Vagina (tissue), 2 donors: ENCODE data around the gene PAPLN. TPM values are rescaled to one million over a fixed set of nuclear protein-coding genes. Genes with fewer than 3 reads are reported as not detected.

Source experiments
- DNase-seq, 2 donors: peaks; one replicate each; pipeline ENCODE4 v3.0.0-alpha.2; 2017; ENCODE audit errors: extremely low spot score in 2 of 2
- H3K27ac ChIP-seq: fragments of 200-600 bp; sonication (generic); one replicate; pipeline ENCODE4 v1.5.1; 2019
- H3K27me3 ChIP-seq: fragments of 200-600 bp; sonication (generic); one replicate; pipeline ENCODE4 v1.5.1; 2019
- H3K36me3 ChIP-seq, 2 donors: fragments of 200-600 bp; sonication (generic); one replicate each; pipeline ENCODE4 v1.5.1; 2017 to 2019
- H3K4me1 ChIP-seq: fragments of 200-600 bp; sonication (generic); one replicate; pipeline ENCODE4 v1.5.1; 2019
- H3K4me3 ChIP-seq, 2 donors: fragments of 200-600 bp; sonication (generic); 1 replicate in 1 of 2; 2 replicates in 1 of 2; pipeline ENCODE4 v1.5.1; 2016 to 2019
- H3K9me3 ChIP-seq: fragments of 200-600 bp; sonication (generic); one replicate; pipeline ENCODE4 v1.5.1; 2019
- POLR2A ChIP-seq, 2 donors: fragments of 450-650 bp; IDR thresholded peaks; one replicate each; pipeline ENCODE4 v1.6.1; 2017; ENCODE audit warnings: antibody characterized with exemption in 2 of 2, mild to moderate bottlenecking in 2 of 2, moderate library complexity in 2 of 2
- POLR2AphosphoS5 ChIP-seq, 2 donors: sonication (generic); formaldehyde crosslinking; IDR thresholded peaks; one replicate each; pipeline ENCODE4 v1.9.0; 2017; ENCODE audit warnings: antibody characterized with exemption in 2 of 2, mild to moderate bottlenecking in 2 of 2, low read depth in 1 of 2; ENCODE audit not compliant: insufficient read depth in 1 of 2
- intact Hi-C: fragments of 100-400 bp; cut with DNase I; formaldehyde crosslinking; loops from one replicate; pipeline ENCODE4 v1.15.1; 2023
- small RNA-seq: library from RNA; depleted of rRNA; stranded (forward); fragments of <200 nt; gene quantifications from one replicate; pipeline ENCODE3, GENCODE V24; 2016
- total RNA-seq: library from RNA; depleted of rRNA; stranded (reverse); fragments of >200 nt; gene quantifications from one replicate; pipeline ENCODE4 v1.2.3, GENCODE V29; 2016
- TF ChIP-seq, protein P1 (sequence below), 3 experiments: fragments of 450-650 bp in 2 of 3; fragments of 200-600 bp in 1 of 3; sonication (generic) in 1 of 3; IDR thresholded peaks; one replicate each; pipeline ENCODE4 v1.5.1; 2017 to 2019; ENCODE audit warnings: antibody characterized with exemption in 3 of 3, mild to moderate bottlenecking in 2 of 3, moderate library complexity in 2 of 3

The PAPLN gene
- total RNA-seq, 1 donor from 2014 or later: 16.2 TPM

DNA sequence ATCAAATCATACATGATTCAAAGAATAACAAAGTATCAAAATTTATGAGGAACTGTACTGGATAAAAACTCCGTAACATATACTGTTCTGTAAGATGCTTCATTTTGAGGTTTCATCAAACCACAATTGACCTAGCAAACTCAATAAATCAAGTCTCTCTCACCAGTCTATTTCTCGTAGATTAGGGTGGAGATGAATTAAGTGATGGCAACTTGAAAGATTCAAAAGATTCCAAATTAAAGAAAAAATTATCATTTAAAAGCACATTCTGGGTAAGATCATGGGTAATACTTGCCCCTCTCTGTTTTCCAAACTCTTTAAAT is 74.4 kb downstream of the PAPLN start:
- Histone ChIP-seq H3K9me3 (no peaks in the 10 kb centered on the region), H3K27me3 (no peaks in the 10 kb centered on the region), H3K27ac (no peak overlapping the region), H3K4me3 (no peak overlapping the region), H3K4me1 (no peaks in the 10 kb centered on the region), H3K36me3 (no peaks in the 10 kb centered on the region)
- TF ChIP-seq POLR2AphosphoS5 (IDR thresholded peaks at IDR 0.05; ENCODE audit: insufficient read depth in 1 of 2, low read depth in 1 of 2) (no peak), POLR2A (IDR thresholded peaks at IDR 0.05) (no peak)
- TF ChIP-seq, protein P1, sequence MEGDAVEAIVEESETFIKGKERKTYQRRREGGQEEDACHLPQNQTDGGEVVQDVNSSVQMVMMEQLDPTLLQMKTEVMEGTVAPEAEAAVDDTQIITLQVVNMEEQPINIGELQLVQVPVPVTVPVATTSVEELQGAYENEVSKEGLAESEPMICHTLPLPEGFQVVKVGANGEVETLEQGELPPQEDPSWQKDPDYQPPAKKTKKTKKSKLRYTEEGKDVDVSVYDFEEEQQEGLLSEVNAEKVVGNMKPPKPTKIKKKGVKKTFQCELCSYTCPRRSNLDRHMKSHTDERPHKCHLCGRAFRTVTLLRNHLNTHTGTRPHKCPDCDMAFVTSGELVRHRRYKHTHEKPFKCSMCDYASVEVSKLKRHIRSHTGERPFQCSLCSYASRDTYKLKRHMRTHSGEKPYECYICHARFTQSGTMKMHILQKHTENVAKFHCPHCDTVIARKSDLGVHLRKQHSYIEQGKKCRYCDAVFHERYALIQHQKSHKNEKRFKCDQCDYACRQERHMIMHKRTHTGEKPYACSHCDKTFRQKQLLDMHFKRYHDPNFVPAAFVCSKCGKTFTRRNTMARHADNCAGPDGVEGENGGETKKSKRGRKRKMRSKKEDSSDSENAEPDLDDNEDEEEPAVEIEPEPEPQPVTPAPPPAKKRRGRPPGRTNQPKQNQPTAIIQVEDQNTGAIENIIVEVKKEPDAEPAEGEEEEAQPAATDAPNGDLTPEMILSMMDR (IDR thresholded peaks at IDR 0.05): no peak
- no peak for DNase-seq
- intact Hi-C loops: no loop called here

GRCh38 chr14:73312687-73313086 is 75.4 kb downstream of the PAPLN start:
- no peak overlapping the region for H3K4me3 ChIP-seq
- H3K27ac ChIP-seq: no peak overlapping the region
- intact Hi-C loops: no loop called here
- no peaks in the 10 kb centered on the region for H3K4me1 ChIP-seq
- TF ChIP-seq, protein P1 (IDR thresholded peaks at IDR 0.05): no peak
- no peak for TF ChIP-seq POLR2A (IDR thresholded peaks at IDR 0.05)
- TF ChIP-seq POLR2AphosphoS5 (IDR thresholded peaks at IDR 0.05; ENCODE audit: insufficient read depth in 1 of 2, low read depth in 1 of 2): no peak
- no peaks in the 10 kb centered on the region for H3K9me3 ChIP-seq
- DNase-seq: no peak
- H3K36me3 ChIP-seq: no peaks in the 10 kb centered on the region
- H3K27me3 ChIP-seq: no peaks in the 10 kb centered on the region

- Histone ChIP-seq H3K4me1 (no peaks in the 10 kb centered on the region), H3K27me3 (no peaks in the 10 kb centered on the region), H3K36me3 (no peaks in the 10 kb centered on the region), H3K4me3 (no peak overlapping the region), H3K27ac (no peak overlapping the region), H3K9me3 (no peaks in the 10 kb centered on the region)
- no peak for DNase-seq
- intact Hi-C loops: no loop called here
- TF ChIP-seq, protein P1 (IDR thresholded peaks at IDR 0.05): no peak
- TF ChIP-seq POLR2AphosphoS5 (IDR thresholded peaks at IDR 0.05; ENCODE audit: insufficient read depth in 1 of 2, low read depth in 1 of 2) (no peak), POLR2A (IDR thresholded peaks at IDR 0.05) (no peak)
Observed at GRCh38 chr14:73313151-73313550, 75.8 kb downstream of the PAPLN start.

DNA sequence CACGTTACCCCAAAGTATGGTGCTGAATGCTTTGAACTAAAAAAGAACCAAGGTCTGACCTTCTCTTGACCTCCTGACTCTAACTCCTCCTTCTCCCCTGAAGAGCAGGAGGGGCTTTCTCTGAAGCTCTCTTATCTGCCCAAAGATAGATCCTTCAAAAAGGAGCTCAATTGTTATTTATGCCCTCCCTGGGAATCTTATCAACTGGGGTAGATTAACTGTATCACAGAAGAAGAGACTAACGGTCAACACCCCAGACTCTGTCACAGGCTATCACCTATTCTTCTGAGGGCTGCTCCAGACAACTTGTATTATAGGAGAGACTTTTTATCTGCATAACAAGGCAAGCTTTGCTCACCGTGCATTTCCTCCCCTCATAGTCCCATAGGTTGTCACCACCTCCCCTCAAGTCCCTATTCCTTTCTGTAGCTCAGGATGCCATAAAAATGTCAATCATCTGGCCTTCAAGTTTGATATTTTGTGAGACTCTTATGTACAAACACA is 86.6 kb downstream of the PAPLN start:
- intact Hi-C loops: no loop called here
- TF ChIP-seq, protein P1 (IDR thresholded peaks at IDR 0.05): no peak
- no peak for TF ChIP-seq POLR2AphosphoS5 (IDR thresholded peaks at IDR 0.05; ENCODE audit: insufficient read depth in 1 of 2, low read depth in 1 of 2)
- Histone ChIP-seq H3K4me3 (no peak overlapping the region), H3K27ac (no peak overlapping the region), H3K36me3 (peaks cover 0 to 4% of the 10 kb centered on the region in 2 donors), H3K27me3 (no peaks in the 10 kb centered on the region), H3K9me3 (no peaks in the 10 kb centered on the region), H3K4me1 (no peaks in the 10 kb centered on the region)
- no peak for DNase-seq

Small RNA genes within 50 kb of the gene (small RNA-seq; reads per million reads assigned to genes)
- not detected for gene AC004858.1
- not detected for gene RNU6-419P

Other genes with a start within 250 kb of the PAPLN start
- gene ZFYVE1, start 210.4 kb upstream of the PAPLN start, total RNA-seq: 19.2 TPM
- 58.2 TPM for gene RBM25, start 179.0 kb upstream of the PAPLN start, total RNA-seq
- gene PSEN1, start 101.0 kb upstream of the PAPLN start, total RNA-seq: 47.1 TPM
- gene NUMB, start 221.0 kb downstream of the PAPLN start, total RNA-seq: 48.1 TPM